ENCODE results near the gene NPB.

NPB gene

GRCh38 chr17:81902023-81902652 is at the start of gene NPB:
Gene NPB (plus strand): TSS chr17:81902238. CDS start chr17:81902278, 40 bp downstream.
- DNase-seq: no peak

- no peak for DNase-seq
These were observed 46.9 kb upstream of the NPB start for GRCh38 chr17:81854974-81855774.

GRCh38 chr17:81858170-81858966 is 43.7 kb upstream of the NPB start:
- no peak for DNase-seq

GRCh38 chr17:81858967-81859905 is 42.8 kb upstream of the NPB start:
- DNase-seq: no peak

- peak; percentile 100 for DNase-seq
These were observed 41.9 kb upstream of the NPB start, which contains the start of gene P4HB for GRCh38 chr17:81859906-81860755. Gene P4HB (minus strand): TSS chr17:81860535. CDS start chr17:81860471, 64 bp downstream.

GRCh38 chr17:81860756-81861568 is 41.1 kb upstream of the NPB start:
- DNase-seq: peak; percentile 77

GRCh38 chr17:81863123-81863675 is 38.8 kb upstream of the NPB start:
- no peak for DNase-seq

GRCh38 chr17:81863833-81864768 is 37.9 kb upstream of the NPB start:
- DNase-seq: no peak

- no peak for DNase-seq
These were observed 36.7 kb upstream of the NPB start for GRCh38 chr17:81865358-81865732.

GRCh38 chr17:81865733-81866439 is 36.2 kb upstream of the NPB start:
- no peak for DNase-seq

- DNase-seq: peak; percentile 29
These were observed 35.4 kb upstream of the NPB start for GRCh38 chr17:81866440-81867169.

GRCh38 chr17:81867170-81867990 is 34.7 kb upstream of the NPB start:
- DNase-seq: peak; percentile 53

- no peak for DNase-seq
These were observed 33.9 kb upstream of the NPB start for GRCh38 chr17:81867991-81868673.

GRCh38 chr17:81868674-81869220 is 33.3 kb upstream of the NPB start:
- no peak for DNase-seq

Data from activated CD4-positive, alpha-beta T cell treated with anti-CD3 and anti-CD28 coated beads, Interleukin-10, Interleukin-2, amounts not matched to agents 100 ng/mL and 50 ng/mL, durations not matched to agents 16 hours and 8 hours (primary cell).